WERI-Rb-1 (cell line): ENCODE measurements around the gene CCDC83.
"Not testable (repeated sequence)": the region's sequence is repeated elsewhere in the genome, so short reads cannot be mapped to it uniquely, and the experiment has no call there.

Source experiments
- DNase-seq: peaks from one replicate; pipeline ENCODE4 v3.0.0-alpha.2; 2020
- H3K27ac ChIP-seq: fragments of 250-450 bp; sonication (Bioruptor Pico); 2 replicates; pipeline ENCODE4 v1.5.1; 2020; ENCODE audit warnings: mild to moderate bottlenecking, moderate library complexity
- H3K27me3 ChIP-seq: fragments of 250-450 bp; sonication (Bioruptor Pico); 2 replicates; pipeline ENCODE4 v1.5.1; 2021; ENCODE audit warnings: mild to moderate bottlenecking, low read depth, moderate library complexity; ENCODE audit not compliant: insufficient read depth, severe bottlenecking
- H3K36me3 ChIP-seq: fragments of 250-450 bp; sonication (Bioruptor Pico); 2 replicates; pipeline ENCODE4 v1.5.1; 2020; ENCODE audit warnings: mild to moderate bottlenecking, moderate library complexity
- H3K4me3 ChIP-seq: 2 replicates; pipeline ENCODE4 v1.5.1; 2011; ENCODE audit warnings: low read depth, mild to moderate bottlenecking, control low read depth, low read length
- H3K9me3 ChIP-seq: fragments of 250-450 bp; sonication (Bioruptor Pico); 2 replicates; pipeline ENCODE4 v1.5.1; 2021; ENCODE audit warnings: mild to moderate bottlenecking, moderate library complexity; ENCODE audit not compliant: severe bottlenecking
- TF ChIP-seq, protein P1 (sequence below): IDR thresholded peaks from 2 replicates; pipeline ENCODE4 v1.5.1; 2011; ENCODE audit warnings: low read depth, mild to moderate bottlenecking, control low read depth, inconsistent platforms, low read length

Gene CCDC83

DNA sequence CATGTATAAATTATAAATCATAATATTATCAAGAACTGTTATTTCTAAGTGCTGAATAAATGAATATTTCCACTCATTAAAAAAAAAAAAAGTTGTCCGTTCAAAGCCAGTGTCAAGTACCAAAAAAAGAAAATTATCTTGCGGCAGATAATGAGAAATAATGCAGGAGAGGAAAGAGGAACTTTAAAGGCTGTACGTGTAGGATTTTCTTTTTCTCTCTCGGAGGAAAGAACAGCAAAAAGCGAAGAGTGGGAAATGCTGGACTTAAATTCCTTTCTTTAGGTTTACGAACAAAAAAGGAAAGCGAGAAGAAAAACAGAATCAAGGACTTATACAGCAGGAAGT lies 999 bp upstream of the CCDC83 start:
- Histone ChIP-seq H3K36me3 (no peaks in the 10 kb centered on the region), H3K4me3 (peak overlapping the region; percentile 36), H3K27me3 (no peaks in the 10 kb centered on the region), H3K27ac (peak overlapping the region; percentile 91), H3K9me3 (peaks cover 3% of the 10 kb centered on the region)
- TF ChIP-seq, protein P1, sequence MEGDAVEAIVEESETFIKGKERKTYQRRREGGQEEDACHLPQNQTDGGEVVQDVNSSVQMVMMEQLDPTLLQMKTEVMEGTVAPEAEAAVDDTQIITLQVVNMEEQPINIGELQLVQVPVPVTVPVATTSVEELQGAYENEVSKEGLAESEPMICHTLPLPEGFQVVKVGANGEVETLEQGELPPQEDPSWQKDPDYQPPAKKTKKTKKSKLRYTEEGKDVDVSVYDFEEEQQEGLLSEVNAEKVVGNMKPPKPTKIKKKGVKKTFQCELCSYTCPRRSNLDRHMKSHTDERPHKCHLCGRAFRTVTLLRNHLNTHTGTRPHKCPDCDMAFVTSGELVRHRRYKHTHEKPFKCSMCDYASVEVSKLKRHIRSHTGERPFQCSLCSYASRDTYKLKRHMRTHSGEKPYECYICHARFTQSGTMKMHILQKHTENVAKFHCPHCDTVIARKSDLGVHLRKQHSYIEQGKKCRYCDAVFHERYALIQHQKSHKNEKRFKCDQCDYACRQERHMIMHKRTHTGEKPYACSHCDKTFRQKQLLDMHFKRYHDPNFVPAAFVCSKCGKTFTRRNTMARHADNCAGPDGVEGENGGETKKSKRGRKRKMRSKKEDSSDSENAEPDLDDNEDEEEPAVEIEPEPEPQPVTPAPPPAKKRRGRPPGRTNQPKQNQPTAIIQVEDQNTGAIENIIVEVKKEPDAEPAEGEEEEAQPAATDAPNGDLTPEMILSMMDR = no peak
- no peak for DNase-seq

DNA sequence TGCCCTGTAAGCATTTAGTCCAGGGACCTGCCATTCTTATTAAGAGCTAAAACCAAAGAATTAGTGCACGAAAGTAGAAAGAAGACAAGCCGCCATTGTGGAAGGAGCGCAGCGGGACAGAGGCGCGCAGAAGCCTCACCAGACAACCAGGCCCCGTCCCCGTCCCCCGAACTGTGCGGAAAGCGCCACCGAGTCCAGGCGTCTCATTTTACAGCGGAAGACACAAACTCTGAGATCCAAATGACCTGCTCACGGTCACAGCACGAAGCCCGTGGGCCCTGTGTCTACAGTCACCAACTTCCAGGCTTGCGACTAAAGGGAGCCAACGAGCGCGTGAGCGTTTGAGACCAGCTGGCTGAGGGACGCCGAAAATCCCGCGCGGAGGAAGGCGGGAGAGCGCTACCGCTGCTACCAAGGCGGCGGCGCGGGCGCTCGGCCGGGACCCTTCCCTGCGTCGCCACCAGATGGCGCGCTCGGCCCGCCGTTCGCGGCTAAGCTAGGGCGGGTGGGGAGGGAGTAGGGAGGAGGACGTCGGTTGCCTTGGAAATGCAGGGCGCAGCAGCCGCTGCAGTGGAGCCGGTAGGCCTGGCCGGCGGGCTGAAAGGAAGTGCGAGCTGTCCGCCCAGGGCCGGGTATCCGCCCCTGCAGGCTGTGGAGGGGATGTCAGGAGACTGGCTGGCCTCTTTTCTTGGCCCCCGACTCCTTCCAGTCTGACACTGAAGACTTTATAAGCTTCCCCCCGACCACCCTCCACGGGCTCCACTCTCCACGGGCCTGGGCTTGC lies 434 bp upstream of the CCDC83 start:
- TF ChIP-seq, protein P1 = peak; percentile 85
- peak overlapping the region; percentile 91 for H3K27ac ChIP-seq

DNA sequence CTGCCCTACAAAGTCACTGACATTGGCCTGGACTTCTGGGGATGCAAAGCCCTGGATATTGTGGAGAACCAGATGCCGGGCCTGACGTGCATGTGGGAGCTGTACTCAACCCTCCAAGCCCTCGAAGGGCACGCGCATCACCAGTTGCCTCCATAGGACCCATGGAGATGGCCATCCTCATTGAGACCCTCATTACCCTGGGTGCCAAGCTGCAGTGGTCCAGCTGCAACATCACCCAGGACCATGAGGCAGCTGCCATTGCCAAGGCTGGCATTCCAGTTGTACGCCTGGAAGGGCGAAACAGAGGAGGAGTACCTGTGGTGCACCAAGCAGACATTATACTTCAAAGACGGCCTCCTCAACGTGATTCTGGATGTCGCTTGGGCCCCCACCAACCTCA lies 1.9 kb downstream of the CCDC83 start:
- no peaks in the 10 kb centered on the region for H3K27me3 ChIP-seq
- TF ChIP-seq, protein P1 = no peak
- DNase-seq = no peak

More for the DNA sequence above, 434 bp upstream of the CCDC83 start:
- DNase-seq = peak; percentile 94
- peak overlapping the region; percentile 36 for H3K4me3 ChIP-seq
- H3K36me3 ChIP-seq = no peaks in the 10 kb centered on the region
- H3K9me3 ChIP-seq = peaks cover 3% of the 10 kb centered on the region
- no peaks in the 10 kb centered on the region for H3K27me3 ChIP-seq

DNA sequence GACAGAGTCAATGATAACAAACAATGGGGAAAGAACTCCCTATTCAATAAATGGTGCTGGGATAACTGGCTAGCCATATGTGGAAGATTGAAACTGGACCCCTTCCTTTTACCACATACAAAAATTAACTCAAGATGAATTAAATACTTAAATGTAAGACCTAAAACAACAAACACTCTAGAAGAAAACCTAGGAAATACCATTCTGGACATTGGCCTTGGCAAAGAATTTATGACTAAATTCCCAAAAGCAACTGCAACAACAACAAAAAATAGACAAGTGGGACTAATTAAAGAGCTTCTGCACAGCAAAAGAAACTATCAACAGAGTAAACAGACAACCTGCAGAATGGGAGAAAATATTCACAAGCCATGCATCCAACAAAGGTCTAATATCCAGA lies 4.4 kb downstream of the CCDC83 start:
- H3K36me3 ChIP-seq, H3K27me3 ChIP-seq, H3K4me3 ChIP-seq, DNase-seq, H3K9me3 ChIP-seq, H3K27ac ChIP-seq: not testable (repeated sequence)

More for the DNA sequence above, 1.9 kb downstream of the CCDC83 start:
- Histone ChIP-seq H3K27ac (no peak overlapping the region), H3K4me3 (no peak overlapping the region), H3K36me3 (no peaks in the 10 kb centered on the region), H3K9me3 (peaks cover 3% of the 10 kb centered on the region)

DNA sequence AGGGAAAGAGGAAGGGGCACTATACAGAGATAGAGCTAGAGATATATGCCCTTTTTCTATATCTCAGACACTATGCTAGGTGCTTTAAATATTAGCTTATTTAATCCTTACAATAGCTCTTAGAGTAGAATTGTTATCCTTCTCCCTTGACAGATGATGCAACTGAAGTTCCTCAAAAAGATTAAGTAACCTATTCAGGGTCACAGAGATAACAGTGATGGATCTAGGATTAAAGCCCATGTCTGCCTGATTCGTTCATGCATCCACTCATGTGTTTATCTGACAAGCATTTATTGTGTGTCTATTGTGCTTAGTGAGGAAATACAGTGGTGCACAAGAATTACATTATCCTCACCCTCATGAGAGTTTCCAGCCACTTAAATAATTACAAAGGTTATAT lies 8.7 kb downstream of the CCDC83 start:
- TF ChIP-seq, protein P1 = no peak
- no peak overlapping the region for H3K4me3 ChIP-seq
- peak; percentile 30 for DNase-seq
- H3K27ac ChIP-seq = peak overlapping the region; percentile 59
- no peaks in the 10 kb centered on the region for H3K36me3 ChIP-seq
- H3K27me3 ChIP-seq = no peaks in the 10 kb centered on the region
- H3K9me3 ChIP-seq = no peaks in the 10 kb centered on the region

DNA sequence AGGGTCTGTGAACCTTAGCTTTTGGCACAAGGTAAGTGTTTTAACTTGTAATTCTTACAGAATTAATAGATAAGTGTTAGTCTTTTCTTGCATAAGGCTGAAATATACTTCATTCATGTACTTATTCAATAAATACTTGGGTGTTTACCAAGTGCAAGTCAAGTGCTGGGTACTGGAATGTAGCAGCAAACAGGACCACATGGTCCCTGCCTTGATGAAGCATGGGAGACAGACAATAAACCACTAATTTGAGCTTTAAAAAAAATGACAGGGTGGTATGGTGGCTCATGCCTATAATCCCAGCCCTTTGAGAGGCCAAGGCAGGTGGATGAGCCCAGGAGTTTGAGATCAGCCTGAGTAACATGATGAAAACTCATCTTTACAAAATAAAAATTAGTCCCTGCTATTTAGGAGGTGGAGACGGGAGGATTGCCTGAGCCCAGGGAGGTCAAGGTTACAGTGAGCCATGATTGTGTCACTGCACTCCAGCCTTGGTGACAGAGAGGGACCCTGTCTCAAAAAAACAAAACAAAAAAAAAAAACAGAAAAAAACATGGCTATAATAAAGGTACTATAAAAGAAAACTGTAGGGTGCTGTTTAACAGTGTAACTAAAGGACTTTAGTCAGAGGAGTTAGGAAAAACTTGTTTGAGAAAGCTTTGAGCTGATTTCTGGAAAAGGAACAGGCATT lies 11.1 kb downstream of the CCDC83 start:
- Histone ChIP-seq H3K9me3 (no peaks in the 10 kb centered on the region), H3K27me3 (no peaks in the 10 kb centered on the region), H3K36me3 (no peaks in the 10 kb centered on the region), H3K4me3 (no peak overlapping the region), H3K27ac (no peak overlapping the region)
- TF ChIP-seq, protein P1 = no peak
- no peak for DNase-seq
